22Rv1 (cell line): ENCODE results near the gene GTF2F1.

Experiments used
- CTCF ChIP-seq: fragments of 450-650 bp; IDR thresholded peaks from 2 replicates; pipeline ENCODE4 v1.5.1; 2017; ENCODE audit warnings: mild to moderate bottlenecking
- ZFX ChIP-seq: fragments of 450-650 bp; IDR thresholded peaks from 2 replicates; pipeline ENCODE4 v1.6.1; 2017; ENCODE audit warnings: antibody characterized with exemption, borderline replicate concordance

- TF ChIP-seq CTCF (no peak), ZFX (no peak)
Measured at GRCh38 chr19:6429419-6430221, 36.7 kb upstream of the GTF2F1 start.
